CD14-positive monocyte (primary cell): ENCODE measurements around the gene CLDND1. TPM values are rescaled to one million over a fixed set of nuclear protein-coding genes. Genes with fewer than 3 reads are reported as not detected.

Experiments used
- DNase-seq, 3 donors: peaks; one replicate each; pipeline ENCODE4 v3.0.0-alpha.2; 2011 to 2022
- H2AFZ ChIP-seq: 2 replicates; pipeline ENCODE4 v1.6.0; 2012; ENCODE audit warnings: mild to moderate bottlenecking, low read depth, low read length, inconsistent platforms; ENCODE audit not compliant: insufficient read depth, poor library complexity, severe bottlenecking
- H3K27ac ChIP-seq, 2 donors: 1 replicate in 1 of 2; 2 replicates in 1 of 2; pipeline ENCODE4 v1.5.1; 2012 to 2013; ENCODE audit warnings: low read length in 2 of 2, control low read depth in 1 of 2, inconsistent platforms in 1 of 2, low read depth in 1 of 2, mild to moderate bottlenecking in 1 of 2
- H3K27me3 ChIP-seq, 2 donors: one replicate each; pipeline versions ENCODE4 v1.6.0 to v1.6.1; 2011 to 2013; ENCODE audit warnings: low read length in 2 of 2; ENCODE audit not compliant: control insufficient read depth in 2 of 2, insufficient read depth in 2 of 2
- H3K36me3 ChIP-seq, 2 donors: replicated peaks in 1 of 2; 1 replicate in 1 of 2; 2 replicates in 1 of 2; pipeline versions ENCODE4 v1.5.1 to v1.6.1; 2012 to 2013; ENCODE audit warnings: low read length in 2 of 2, control low read depth in 1 of 2, inconsistent platforms in 1 of 2, mild to moderate bottlenecking in 1 of 2; ENCODE audit not compliant: insufficient read depth in 2 of 2, control insufficient read depth in 1 of 2
- H3K4me1 ChIP-seq, 2 donors: 1 replicate in 1 of 2; 2 replicates in 1 of 2; pipeline versions ENCODE4 v1.5.1 to v1.6.1; 2012 to 2013; ENCODE audit warnings: low read length in 2 of 2, control low read depth in 1 of 2, inconsistent platforms in 1 of 2, mild to moderate bottlenecking in 1 of 2, moderate library complexity in 1 of 2; ENCODE audit not compliant: insufficient read depth in 2 of 2, control insufficient read depth in 1 of 2
- H3K4me2 ChIP-seq: replicated peaks from 2 replicates; pipeline ENCODE3; 2012; ENCODE audit warnings: low read length, moderate library complexity, mild to moderate bottlenecking; ENCODE audit not compliant: poor library complexity, severe bottlenecking; ENCODE audit errors: extremely low read depth
- H3K4me3 ChIP-seq, 3 experiments: fragments of 200-600 bp in 1 of 3; sonication (generic) in 1 of 3; replicated peaks in 1 of 3; 1 replicate in 2 of 3; 2 replicates in 1 of 3; pipeline ENCODE4 v1.5.1; 2011 to 2013; ENCODE audit warnings: low read length in 3 of 3, mild to moderate bottlenecking in 3 of 3, control low read depth in 2 of 3, low read depth in 2 of 3, inconsistent platforms in 1 of 3, moderate library complexity in 1 of 3
- H3K79me2 ChIP-seq: 2 replicates; pipeline ENCODE4 v1.6.0; 2012; ENCODE audit warnings: mild to moderate bottlenecking, control low read depth, inconsistent platforms, low read length, moderate library complexity; ENCODE audit not compliant: insufficient read depth
- H3K9ac ChIP-seq: 2 replicates; pipeline ENCODE4 v1.6.0; 2017; ENCODE audit warnings: low read length, mild to moderate bottlenecking; ENCODE audit not compliant: insufficient read depth, poor library complexity, severe bottlenecking
- H3K9me3 ChIP-seq, 2 donors: replicated peaks in 1 of 2; 1 replicate in 1 of 2; 2 replicates in 1 of 2; pipeline versions ENCODE4 v1.5.1 to v1.6.1; 2012 to 2013; ENCODE audit warnings: low read length in 2 of 2, control low read depth in 1 of 2; ENCODE audit not compliant: control insufficient read depth in 1 of 2, insufficient read depth in 1 of 2
- H4K20me1 ChIP-seq: 2 replicates; pipeline ENCODE4 v1.6.0; 2012; ENCODE audit warnings: mild to moderate bottlenecking, low read length, control low read depth, moderate library complexity; ENCODE audit not compliant: insufficient read depth
- H3K27ac Mint-ChIP-seq, 7 donors: one replicate each; pipeline ENCODE4 v1.8.0; 2020; ENCODE audit warnings: mild to moderate bottlenecking in 7 of 7, mixed read lengths in 7 of 7, moderate library complexity in 6 of 7, inconsistent platforms in 2 of 7
- H3K27me3 Mint-ChIP-seq, 3 donors: one replicate each; pipeline ENCODE4 v1.8.0; 2021 to 2022; ENCODE audit warnings: low read depth in 3 of 3, mild to moderate bottlenecking in 3 of 3, mixed read lengths in 3 of 3, moderate library complexity in 3 of 3, inconsistent platforms in 1 of 3
- H3K36me3 Mint-ChIP-seq, 2 donors: one replicate each; pipeline ENCODE4 v1.8.0; 2020; ENCODE audit warnings: mixed read lengths in 2 of 2, inconsistent platforms in 1 of 2, mild to moderate bottlenecking in 1 of 2
- H3K4me1 Mint-ChIP-seq: one replicate; pipeline ENCODE4 v1.8.0; 2020; ENCODE audit warnings: mild to moderate bottlenecking, mixed read lengths
- H3K4me3 Mint-ChIP-seq, 2 donors: one replicate each; pipeline ENCODE4 v1.8.0; 2020; ENCODE audit warnings: mild to moderate bottlenecking in 2 of 2, mixed read lengths in 2 of 2, moderate library complexity in 1 of 2
- H3K9me3 Mint-ChIP-seq, 7 donors: one replicate each; pipeline ENCODE4 v1.8.0; 2020 to 2022; ENCODE audit warnings: mixed read lengths in 7 of 7, mild to moderate bottlenecking in 6 of 7, moderate library complexity in 6 of 7, inconsistent platforms in 2 of 7
- CTCF ChIP-seq: fragments of 200-600 bp; IDR thresholded peaks from one replicate; pipeline ENCODE4 v1.8.0; 2022; ENCODE audit warnings: antibody characterized with exemption, mild to moderate bottlenecking
- WGBS: methylation state at CpG from one replicate; pipeline ENCODE4 v1.1.5; 2013; ENCODE audit warnings: missing lambda C conversion rate; ENCODE audit not compliant: insufficient coverage; 5-methylcytosine and 5-hydroxymethylcytosine counted together
- intact Hi-C, 2 donors: fragments of 100-400 bp; cut with micrococcal nuclease; formaldehyde crosslinking; loops; one replicate each; pipeline versions ENCODE4 v1.15.0 to v1.15.1; 2023
- polyA plus RNA-seq, 3 donors: library from polyadenylated mRNA; depleted of rRNA in 1 of 3; unstranded in 2 of 3; stranded (reverse) in 1 of 3; fragments of 300-500 nt in 2 of 3; fragments of >200 nt in 1 of 3; fragmentation: Illumina TruSeq in 2 of 3; gene quantifications; 1 replicate in 2 of 3; 2 replicates in 1 of 3; pipeline ENCODE4 v1.2.3, GENCODE V29; 2012 to 2021

CLDND1 gene
- polyA plus RNA-seq, 3 donors, result 65.3 to 91.8 (median 76.0) TPM

DNA sequence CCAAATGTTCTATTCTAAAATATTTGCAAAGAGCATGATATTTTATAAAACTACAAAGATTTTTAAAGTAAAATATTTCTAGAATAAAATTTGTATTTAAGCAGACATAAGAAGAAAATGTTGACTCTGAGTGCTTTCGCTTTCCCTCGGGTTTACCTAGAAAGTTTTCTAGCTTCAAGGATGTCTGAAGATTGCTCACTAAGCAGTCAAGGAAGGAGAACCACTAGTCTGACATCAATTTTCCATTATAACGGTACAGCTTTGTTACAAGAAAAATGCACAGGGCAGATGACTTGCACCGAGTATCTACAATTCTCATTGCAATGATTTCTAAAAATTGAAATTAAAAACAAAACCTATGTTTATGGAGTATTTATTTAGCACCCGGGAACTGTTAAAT lies 23.2 kb upstream of the CLDND1 start:
- WGBS, result 100% methylated on average over 2 of the region's 5 CpGs
- H3K9ac ChIP-seq, result no peak overlapping the region
- no peak overlapping the region for H3K27ac Mint-ChIP-seq

GRCh38 chr3:98542623-98543022 lies 19.9 kb upstream of the CLDND1 start:
- Histone ChIP-seq H3K4me1 (peaks cover 0 to 9% of the 10 kb centered on the region in 2 donors), H3K4me2 (no peak overlapping the region), H3K4me3 (no peak overlapping the region), H3K79me2 (no peaks in the 10 kb centered on the region), H3K9ac (no peak overlapping the region), H3K36me3 (no peaks in the 10 kb centered on the region), H3K27me3 (no peaks in the 10 kb centered on the region), H3K27ac (no peak overlapping the region), H2AFZ (no peak overlapping the region), H4K20me1 (no peaks in the 10 kb centered on the region), H3K9me3 (no peaks in the 10 kb centered on the region)
- H3K9me3 Mint-ChIP-seq, result peaks cover 0 to 1% (median 0%) of the 10 kb centered on the region in 7 donors
- peaks cover 5% of the 10 kb centered on the region for H3K4me1 Mint-ChIP-seq
- H3K36me3 Mint-ChIP-seq, result no peaks in the 10 kb centered on the region
- intact Hi-C loops, result no loop called here
- H3K4me3 Mint-ChIP-seq, result no peak overlapping the region
- H3K27me3 Mint-ChIP-seq, result peaks cover 0 to 7% (median 0%) of the 10 kb centered on the region in 3 donors
- DNase-seq, result no peak
- no peak for TF ChIP-seq CTCF
- H3K27ac Mint-ChIP-seq, result no peak overlapping the region
- no CpG with 5 or more reads among the region's 1 CpG for WGBS

More for the DNA sequence above, 23.2 kb upstream of the CLDND1 start:
- H3K9me3 ChIP-seq, result no peaks in the 10 kb centered on the region
- no peak overlapping the region for H2AFZ ChIP-seq
- no peaks in the 10 kb centered on the region for H3K79me2 ChIP-seq
- H4K20me1 ChIP-seq, result no peaks in the 10 kb centered on the region
- TF ChIP-seq CTCF, result no peak
- Mint-ChIP-seq H3K4me1 (no peaks in the 10 kb centered on the region), H3K9me3 (peaks cover 0 to 2% (median 0%) of the 10 kb centered on the region in 7 donors), H3K4me3 (no peak overlapping the region), H3K36me3 (no peaks in the 10 kb centered on the region), H3K27me3 (peaks cover 0 to 7% (median 3%) of the 10 kb centered on the region in 3 donors)
- H3K4me2 ChIP-seq, result no peak overlapping the region
- H3K4me1 ChIP-seq, result no peaks in the 10 kb centered on the region
- H3K27ac ChIP-seq, result no peak overlapping the region
- H3K27me3 ChIP-seq, result no peaks in the 10 kb centered on the region
- no peak overlapping the region for H3K4me3 ChIP-seq
- DNase-seq, result no peak
- intact Hi-C loops, result no loop called here
- no peaks in the 10 kb centered on the region for H3K36me3 ChIP-seq
